Activated CD8-positive, alpha-beta memory T cell treated with anti-CD3 and anti-CD28 coated beads, Interleukin-2, amount 50 U/mL, for 48 hours (primary cell): Measurements from ENCODE around the gene CYP27A1.
A peak's percentile ranks its signal among the peaks of the same experiment; 100 is the strongest.
"Not testable (repeated sequence)": the region's sequence is repeated elsewhere in the genome, so short reads cannot be mapped to it uniquely, and the experiment has no call there.

Experiments
- DNase-seq: peaks from one replicate; pipeline ENCODE4 v3.0.0-alpha.2; 2020

Gene CYP27A1

DNA sequence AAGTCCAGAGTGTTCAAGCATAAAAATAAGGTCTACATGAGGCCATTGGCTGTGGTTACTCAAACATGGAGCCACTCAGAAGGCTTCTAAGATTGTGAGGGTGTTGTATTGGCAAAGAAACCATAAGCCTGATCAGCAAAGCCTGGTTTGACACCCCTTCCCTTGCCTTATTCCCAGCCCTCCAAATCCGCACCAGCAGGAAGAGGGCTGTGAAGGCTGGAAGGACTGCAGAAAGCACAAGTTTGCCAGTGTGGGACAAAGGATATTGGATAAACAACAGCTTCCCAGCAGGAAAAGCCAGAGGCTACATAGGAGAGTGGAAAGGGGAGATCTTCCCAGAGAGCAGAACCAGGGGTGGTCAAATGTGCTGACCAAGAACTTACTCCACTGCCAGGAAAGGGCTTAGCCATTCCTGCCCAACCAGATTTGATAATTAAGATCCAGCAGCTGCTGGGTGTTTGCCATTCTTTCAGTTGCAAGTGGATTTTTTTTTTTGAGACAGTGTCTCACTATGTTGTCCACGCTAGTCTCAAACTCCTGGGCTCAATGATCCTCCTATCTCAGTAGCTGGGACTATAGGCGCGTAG, 51.2 kb downstream of the CYP27A1 start:
- no peak for DNase-seq

DNA sequence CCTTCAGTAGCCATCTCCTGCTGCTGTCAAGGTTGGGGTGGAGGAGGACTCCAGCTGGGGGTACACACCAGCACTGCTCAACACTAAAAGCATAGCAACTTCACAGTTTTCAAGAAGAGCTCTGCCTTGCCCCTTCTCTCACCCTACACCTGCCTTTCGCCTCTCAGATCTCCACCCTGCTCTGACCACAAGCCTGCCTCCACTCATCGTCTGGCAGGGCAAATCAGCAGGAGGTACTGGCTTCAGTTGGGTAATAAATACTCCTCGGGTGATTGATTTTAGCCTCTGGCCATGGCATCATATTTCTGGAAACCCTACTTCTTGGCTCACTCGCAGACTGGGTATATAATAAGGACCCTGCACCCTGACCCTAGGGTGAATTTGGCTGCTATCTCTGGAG, 52.7 kb downstream of the CYP27A1 start:
- DNase-seq: no peak

DNA sequence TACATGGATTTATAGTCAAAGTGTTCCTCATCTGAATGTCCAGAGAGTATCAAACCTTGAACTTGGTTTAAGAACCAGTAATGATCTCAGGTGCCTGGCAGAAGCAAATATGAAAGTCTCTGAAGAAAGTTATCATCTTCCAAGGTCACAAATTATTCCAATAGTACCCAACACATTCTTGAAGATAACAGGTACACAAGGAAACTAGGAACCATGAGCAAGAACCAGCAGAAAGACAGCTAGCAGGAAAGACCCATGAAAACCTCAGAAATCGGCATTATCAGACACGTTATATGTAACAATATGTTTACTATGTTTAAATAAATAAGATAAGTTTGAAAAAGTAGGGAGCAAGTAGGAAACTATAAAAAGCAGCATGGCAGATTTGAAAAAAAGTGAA, 55.5 kb downstream of the CYP27A1 start:
- DNase-seq: no peak

DNA sequence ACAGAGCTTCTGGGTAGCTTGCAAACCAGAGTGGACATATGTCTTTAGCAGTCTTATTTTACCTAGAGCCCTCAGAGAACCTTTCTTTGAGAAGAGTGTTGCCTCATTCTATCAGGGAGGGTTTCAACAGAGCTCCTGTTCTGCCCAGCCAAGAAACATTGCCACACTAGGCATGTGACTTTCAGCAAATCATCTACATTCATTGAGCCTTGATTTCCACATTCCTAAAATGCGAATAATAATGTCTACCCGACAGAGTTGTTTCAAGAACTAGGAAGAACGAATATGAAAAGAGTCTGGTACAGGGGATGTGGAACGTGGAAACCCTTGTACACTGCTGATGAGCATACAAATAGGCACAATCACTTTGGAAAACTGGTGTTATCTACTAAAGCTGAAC, 57.5 kb downstream of the CYP27A1 start:
- DNase-seq: no peak

DNA sequence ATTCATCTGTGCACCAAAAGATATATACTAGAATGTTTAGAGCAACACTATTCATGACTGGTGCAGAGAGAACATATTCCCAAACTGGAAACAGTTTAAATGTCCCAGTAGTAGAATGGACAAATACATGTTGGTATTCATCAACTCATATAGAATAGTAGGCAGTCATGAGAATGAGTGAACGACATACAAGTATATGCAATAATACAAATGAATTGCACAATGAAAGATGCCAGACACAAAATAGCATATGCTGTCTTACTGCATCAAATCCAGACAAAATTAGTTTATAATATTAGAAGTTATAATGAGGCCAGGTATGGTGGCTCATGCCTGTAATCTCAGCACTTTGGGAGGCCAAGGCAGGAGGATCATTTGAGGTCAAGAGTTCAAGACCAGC, 57.9 kb downstream of the CYP27A1 start:
- no peak for DNase-seq

DNA sequence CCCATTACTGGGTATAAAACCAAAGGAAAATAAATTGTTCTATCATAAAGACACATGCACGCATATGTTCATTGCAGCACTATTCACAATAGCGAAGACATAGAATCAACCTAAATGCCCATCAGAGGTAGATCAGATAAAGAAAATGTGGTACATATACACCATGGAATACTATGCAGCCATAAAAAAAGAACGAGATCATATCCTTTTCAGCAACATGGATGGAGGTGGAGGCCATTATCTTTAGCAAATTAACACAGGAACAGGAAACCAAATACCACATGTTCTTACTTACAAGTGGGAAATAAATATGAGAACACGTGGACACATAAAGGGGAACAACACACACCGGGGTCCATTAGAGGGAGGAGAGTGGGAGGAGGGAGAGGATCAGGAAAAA, 62.4 kb downstream of the CYP27A1 start:
- DNase-seq: not testable (repeated sequence)

DNA sequence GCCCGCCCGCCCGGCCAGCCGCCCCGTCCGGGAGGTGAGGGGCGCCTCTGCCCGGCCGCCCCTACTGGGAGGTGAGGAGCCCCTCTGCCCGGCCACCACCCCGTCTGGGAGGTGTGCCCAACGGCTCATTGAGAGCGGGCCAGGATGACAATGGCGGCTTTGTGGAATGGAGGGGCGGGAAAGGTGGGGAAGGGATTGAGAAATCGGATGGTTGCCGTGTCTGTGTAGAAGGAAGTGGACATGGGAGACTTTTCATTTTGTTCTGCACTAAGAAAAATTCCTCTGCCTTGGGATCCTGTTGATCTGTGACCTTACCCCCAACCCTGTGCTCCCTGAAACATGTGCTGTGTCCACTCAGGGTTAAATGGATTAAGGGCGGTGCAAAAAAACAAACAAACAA, 65.0 kb downstream of the CYP27A1 start:
- DNase-seq: peak; percentile 22

DNA sequence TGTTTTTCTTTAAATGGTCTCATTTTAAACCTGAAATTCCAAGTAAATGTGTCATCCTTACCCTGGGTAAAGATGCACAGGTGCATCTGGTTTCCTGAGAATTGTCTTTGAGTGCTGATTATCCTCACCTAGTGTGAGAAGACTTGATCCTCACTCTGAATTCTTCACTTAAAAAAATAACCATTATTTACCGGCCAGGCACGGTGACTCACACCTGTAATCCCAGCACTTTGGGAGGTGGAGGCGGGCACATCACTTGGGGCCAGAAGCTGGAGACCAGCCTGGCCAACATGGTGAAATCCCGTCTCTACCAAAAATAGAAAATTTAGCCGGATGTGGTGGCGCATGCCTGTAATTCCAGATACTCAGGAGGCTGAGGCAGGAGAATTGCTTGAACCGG, 67.8 kb downstream of the CYP27A1 start:
- DNase-seq: peak; percentile 28

DNA sequence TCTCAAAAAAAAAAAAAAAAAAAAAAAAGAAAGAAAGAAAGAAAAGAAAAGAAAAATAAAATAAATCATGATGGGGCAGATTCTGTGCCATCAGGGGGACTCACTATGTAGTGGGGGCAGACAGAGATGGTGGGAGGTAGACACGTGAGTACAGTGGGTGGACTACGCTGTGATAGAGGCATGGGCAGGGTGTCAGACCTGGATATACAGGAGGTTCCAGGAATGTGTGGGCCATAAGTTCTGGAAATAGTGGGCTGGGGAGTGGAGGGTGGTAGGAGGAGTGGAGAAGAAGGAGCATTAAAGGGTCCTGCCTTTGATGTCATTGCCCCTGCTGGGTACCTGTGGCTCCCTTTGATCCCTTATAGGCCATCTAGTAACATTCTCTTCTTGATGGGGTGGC, 68.8 kb downstream of the CYP27A1 start:
- DNase-seq: no peak

DNA sequence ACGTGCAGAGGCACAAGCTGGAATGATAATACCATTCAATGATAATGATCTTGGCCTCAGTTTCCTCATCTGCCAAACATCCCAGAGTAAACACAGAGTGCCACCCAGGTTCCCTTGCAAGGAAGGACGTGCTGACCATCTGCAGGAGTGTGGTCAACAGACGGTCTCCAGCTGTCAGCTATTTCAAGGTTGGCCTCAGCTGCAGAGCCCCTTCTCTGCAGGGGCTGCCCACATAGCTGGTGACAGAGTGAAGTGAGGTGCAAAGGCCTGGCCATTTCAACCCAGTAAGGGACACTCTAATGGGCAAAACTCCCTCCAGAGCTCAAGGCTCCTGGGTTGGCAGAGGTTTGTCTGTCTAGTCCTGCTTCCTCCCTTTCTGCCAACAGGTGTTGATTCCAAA, 69.3 kb downstream of the CYP27A1 start:
- DNase-seq: peak; percentile 37

DNA sequence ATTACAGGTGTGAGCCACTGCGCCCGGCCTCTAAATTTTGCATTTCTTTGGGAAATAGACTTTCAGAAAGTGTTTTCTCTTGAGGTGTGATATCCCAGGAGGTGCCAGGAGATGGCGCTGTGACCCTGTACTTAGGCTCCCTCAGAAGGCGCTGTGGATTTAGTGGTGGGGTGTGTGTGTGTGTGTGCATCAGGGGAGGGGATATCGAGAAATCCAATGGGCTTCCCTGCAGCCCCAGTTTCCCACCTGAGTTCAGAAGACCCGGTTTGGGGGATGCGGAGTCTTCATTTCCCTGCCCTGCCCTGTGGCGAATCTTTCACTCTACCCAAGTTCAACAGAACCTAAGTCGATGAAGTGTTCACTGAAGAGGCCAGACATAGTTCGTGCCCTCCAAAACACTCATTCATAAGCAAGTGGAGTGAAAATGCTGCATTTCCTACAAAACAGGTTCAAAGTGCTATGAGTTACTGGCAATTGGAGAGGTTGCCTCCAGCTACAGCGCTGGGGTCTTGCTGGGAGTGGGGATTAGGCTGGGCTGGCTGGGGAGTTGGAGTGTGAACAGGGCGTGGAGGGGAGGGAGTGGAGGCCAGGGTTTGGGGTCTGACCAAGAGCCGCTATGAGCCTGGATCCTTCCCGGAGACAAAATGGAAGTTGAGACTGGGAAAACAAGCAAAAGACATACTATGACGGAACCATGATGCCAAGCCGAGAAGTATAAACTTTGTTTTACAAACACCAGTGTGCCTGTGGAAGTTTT, 71.1 kb downstream of the CYP27A1 start:
- peak; percentile 87 for DNase-seq

DNA sequence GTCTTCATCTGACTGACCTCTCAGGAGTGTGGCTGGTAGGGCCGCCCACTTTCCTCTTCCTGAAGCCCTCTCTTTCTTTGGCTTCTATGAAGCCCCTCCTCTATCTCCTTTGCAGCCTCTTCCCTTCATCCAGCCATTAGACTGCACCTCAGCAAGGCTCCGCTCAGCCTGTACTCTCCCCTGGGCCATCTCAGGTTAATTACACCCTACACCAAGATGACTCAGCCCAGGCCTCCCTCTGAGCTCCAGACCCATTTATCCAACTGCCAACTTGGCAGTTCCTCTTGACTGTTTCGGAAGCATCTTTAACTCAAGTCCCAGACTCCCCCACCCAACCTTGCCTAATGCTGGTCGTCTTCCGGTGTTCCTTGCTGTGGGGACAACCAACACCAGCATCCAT, 71.8 kb downstream of the CYP27A1 start:
- peak; percentile 48 for DNase-seq

DNA sequence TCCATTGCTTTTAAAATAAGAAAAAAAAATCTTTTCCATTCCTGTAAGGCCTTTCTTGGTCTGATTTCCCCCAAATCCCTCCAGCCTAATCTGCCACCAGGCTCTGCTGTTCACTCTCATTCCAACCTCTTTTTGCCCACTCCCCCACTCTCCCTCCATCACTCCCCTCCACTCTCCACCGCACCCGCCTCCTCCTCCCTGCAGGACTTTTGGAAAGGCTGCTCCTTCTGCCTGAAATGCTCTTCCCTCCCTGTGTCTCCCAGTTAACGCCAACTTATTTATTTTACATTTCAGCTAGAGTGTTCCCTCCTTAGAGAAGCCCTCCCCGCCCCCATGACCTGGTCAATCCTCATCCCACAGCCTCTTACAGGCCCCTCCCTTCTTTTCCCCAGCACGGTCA, 72.9 kb downstream of the CYP27A1 start:
- peak; percentile 29 for DNase-seq

DNA sequence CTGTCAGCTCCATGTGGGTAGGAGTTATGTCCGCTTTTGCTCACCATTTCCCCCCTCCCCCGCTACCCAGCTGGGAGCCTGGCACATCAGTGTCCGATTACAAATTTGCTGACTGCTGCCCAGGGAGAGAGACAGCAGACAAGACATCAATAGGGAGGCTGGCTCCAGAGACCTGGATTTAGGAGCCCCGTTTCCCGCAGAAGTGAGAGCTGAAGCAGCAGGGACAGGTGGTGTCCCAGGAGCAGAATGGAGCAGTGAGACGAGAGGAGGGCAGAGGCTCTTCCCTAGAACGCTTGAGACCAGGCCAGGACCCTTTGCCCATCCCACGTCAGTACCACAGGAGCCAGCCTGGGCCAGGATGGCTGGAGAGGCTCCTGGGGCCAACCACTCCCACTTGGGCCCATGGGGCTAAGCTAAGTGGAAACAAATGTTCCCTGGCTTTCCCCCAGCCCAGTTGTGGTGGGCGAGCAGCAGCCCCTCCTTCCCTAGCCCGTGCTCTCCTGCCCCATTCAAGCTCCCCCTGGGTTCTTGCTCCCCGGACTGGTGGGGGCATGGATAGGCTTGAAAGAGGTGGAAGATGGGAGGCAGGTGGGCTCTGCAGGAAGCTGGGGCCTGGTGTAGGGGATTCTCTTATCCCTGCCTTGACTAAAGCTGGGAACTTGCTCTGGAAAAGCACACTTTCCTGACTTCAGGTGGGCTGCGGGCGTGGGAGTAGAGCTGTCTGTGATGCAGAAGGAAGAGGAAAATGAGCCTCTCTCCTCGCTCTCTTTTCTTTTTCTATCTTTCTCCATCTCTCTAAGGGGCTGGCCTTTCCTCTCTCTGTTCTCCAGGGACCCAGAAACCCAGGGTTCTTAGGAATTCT, 73.6 kb downstream of the CYP27A1 start:
- peak; percentile 47 for DNase-seq

DNA sequence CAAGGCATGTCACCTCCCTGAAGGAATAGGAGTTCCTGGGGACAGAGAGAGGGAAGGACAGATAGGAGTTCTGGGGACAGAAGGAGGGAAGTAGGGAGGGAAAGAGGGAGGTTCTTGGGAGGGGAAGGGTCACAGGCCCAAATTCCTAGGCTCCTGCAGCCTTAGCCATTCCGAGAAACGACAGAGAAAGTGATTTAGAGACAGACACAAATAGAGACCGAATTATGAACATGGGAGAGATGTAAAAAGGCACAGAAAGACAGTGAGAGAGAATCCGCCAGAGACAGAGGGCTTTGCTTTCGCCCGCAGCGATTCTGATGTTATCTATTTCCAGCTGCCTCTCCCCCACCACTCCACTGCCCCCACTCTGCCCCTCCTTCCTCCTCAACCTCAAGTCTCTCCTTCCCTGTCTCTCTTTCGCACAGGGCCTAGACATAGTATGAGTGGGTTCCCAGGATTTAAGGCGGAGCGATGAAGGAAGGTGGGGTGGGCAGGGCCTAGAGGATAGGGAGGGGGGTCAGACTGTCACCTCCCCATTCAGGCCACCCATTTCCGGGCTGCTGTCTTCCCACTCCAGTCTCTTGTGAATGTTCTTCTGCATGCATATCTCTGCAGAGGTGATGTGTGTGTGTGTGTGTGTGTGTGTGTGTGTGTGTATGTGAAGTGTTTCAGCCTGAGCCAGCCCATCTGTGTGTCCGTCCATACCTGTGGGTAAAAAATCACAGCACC, 74.4 kb downstream of the CYP27A1 start:
- peak; percentile 46 for DNase-seq

DNA sequence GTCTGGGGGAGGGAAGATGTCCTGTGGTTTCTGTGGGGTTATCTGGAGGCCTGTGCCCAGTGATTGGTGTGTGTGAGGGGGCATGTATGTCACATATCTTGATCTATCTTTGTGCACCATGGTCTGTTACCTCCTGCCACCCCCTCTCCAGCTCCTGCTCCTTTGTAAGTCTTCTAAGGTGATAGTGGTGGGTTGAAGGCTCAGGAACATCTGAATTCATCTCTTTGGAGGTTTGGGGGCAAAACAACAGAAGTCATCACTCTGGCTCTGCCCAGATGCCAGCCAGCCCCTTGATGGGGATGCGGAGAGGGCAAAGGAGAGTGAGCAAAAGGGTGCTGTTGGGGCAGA, 74.9 kb downstream of the CYP27A1 start:
- DNase-seq: no peak

DNA sequence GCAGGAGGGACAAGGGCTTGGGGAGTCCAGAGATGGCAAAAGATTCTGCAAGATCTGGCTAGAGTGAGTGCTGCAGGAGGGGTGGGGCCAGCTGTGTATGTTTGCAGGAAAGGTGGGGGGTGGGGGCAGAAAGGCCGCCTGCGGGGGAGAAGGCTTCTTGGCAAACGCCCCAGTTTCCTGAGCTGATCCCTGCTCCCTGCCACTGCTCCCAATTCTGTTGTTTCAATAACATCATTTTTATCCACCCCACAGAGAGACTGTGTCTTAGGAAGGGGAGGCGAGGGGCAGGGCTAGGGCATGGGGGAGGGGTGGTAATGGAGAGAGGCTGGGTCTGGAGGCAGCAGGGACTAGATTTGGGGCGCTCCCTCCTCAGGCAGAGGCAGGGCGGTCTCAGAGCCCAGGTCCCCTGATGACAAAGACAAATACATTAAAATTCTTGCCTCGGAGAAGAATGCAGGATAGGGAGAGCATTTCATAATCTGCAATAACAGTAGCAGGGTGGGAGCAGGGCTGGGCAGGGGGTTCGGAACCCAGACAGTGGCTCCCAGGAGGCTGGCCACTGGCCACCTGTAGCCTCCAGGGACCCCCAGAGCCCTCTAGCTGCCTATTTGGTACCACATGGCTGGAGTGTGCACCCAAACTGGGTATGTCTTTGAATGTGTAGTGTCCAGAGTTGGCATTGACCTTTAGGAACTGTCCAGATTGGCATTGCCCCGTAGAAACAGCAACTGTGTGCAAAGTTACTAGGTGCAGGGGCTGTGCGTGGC, 75.6 kb downstream of the CYP27A1 start:
- DNase-seq: peak; percentile 50

DNA sequence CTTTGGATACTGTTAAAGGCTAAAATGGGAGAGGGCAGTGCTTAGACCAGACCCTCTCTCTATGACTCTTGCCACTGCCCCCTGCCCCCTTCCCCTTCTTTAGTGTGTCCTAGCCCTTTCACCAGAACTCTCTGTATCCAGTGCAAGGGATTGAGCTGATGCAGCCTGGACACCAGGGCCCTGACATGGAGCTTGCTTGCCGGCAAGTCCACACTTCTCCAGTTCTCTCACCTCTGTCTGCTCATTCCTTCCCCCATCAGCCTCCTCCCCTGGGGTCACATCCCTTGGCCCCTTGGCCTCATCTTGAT, 76.1 kb downstream of the CYP27A1 start:
- no peak for DNase-seq

DNA sequence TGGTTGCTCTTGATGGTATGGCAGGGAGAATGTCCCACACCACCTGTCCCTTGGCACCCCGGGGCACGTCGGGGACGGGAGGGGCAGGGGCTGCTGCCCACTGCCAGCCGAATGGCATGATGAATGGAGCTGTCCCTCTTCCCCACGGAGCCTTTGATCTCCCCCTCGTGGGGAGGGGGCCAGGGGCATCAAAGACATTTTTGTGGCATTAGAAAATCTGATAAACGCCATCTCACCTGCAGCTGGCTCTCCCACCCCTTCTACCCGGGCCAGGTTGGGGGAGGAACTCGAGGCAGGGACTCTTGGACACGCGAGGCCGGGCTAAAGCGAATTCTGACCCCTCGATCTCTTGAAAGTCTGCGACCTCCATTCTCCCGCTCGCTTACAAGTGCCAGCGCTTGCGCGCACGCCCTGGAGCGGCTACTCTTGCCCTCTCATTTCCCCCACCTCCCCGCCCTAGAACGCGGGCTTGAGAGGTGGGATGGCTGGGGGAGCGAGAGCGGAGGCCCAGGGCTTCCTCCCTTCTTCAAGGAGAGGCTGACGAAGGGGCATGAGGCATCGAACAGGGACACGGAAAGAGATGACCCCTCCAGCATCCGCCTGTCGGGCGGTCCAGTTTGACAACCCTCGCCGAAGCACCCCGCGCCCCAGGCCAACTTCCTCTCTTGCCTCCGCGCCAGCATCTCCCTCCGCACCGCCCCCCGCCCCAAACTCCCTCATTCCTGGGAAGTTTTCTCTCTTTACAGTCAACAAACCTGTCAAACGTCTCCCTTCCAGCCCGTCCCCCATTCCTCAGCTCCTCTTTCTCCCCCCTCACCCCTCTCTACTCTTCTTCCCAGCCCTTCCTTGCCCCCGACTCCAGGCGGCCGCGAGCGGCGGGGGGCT, 77.0 kb downstream of the CYP27A1 start:
- DNase-seq: peak; percentile 49

DNA sequence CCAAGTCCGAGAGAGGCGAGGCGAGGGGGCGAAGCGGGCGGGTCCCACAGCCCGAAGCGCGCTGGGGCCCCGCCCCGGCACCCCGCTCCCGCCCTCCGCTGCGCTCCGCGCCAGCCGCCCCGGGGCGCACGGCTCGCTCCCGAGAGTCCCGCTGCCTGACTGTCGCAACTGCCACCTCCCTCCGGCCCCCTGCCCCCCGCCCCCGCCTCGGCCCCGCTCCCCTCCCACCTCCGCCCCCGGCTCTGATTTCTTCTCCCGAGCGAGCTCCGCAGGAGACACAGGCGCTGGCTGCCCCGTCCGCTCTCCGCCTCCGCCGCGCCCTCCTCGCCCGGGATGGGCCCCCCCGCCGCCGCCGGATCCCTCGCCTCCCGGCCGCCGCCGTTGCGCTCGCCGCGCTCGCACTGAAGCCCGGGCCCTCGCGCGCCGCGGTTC, 77.6 kb downstream of the CYP27A1 start, which contains the start of gene WNT6:
WNT6 (plus strand) TSS at position 250 of the 432 bp plus-strand sequence. CDS start 233 bp downstream, outside the sequence.
- DNase-seq: peak; percentile 54
